Gastroesophageal sphincter (tissue), 3 donors: ENCODE measurements around the gene MYO3B.

ENCODE experiments used
- CTCF ChIP-seq, 4 experiments: fragments of 200-600 bp in 2 of 4; fragments of 450-650 bp in 2 of 4; sonication (generic) in 1 of 4; IDR thresholded peaks; one replicate each; pipeline ENCODE4 v1.5.1; 2017 to 2019; ENCODE audit warnings: antibody characterized with exemption in 4 of 4, mild to moderate bottlenecking in 2 of 4, moderate library complexity in 2 of 4
- POLR2A ChIP-seq, 2 donors: fragments of 450-650 bp; IDR thresholded peaks; one replicate each; pipeline ENCODE4 v1.6.1; 2017; ENCODE audit warnings: antibody characterized with exemption in 2 of 2, mild to moderate bottlenecking in 2 of 2, moderate library complexity in 1 of 2

GRCh38 chr2:170553748-170554147, 375.8 kb downstream of the MYO3B start:
- TF ChIP-seq CTCF (IDR thresholded peaks at IDR 0.05), result no peak
- TF ChIP-seq POLR2A (IDR thresholded peaks at IDR 0.05), result no peak
